ENCODE data around the gene BTBD17. TPM values are rescaled to one million over a fixed set of nuclear protein-coding genes. Genes with fewer than 3 reads are reported as not detected.

The BTBD17 gene
- total and polyA plus RNA-seq, 2 experiments from 2014 or later: 1.9 to 5.0 TPM

DNA sequence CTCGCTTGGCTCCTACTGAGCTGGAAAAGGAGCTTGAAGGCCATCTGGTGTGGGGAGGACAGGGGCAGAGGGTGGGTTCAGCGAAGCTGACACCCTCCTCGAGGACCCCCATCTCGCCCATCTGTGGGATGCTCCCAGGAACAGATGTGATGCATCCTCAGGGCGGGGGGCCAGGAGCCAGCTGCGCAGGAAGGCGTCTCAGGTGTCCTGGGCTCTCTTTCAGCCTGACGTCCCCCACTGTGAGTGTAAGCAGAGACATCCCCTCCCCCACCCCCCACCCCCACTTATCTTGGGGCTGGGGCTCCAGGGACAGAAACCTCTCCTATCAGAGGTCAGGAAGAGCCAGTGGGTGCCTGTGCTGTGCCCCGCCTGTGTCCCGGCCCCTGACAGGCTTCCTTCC, 19.4 kb downstream of the BTBD17 start:
- H3K4me1 ChIP-seq (ENCODE audit: insufficient read depth): no peaks in the 10 kb centered on the region
- H3K4me3 ChIP-seq: no peak overlapping the region
- DNase-seq (ENCODE audit: low spot score) (no peak), ATAC-seq (peak; percentile 18)
- H2AFZ ChIP-seq: no peak overlapping the region
- no peaks in the 10 kb centered on the region for H3K36me3 ChIP-seq (ENCODE audit: insufficient read depth)
- no peak overlapping the region for H3K4me3 Mint-ChIP-seq
- no peaks in the 10 kb centered on the region for H3K36me3 Mint-ChIP-seq (ENCODE audit: low read depth)
- no peaks in the 10 kb centered on the region for H3K79me2 ChIP-seq (replicated peaks; ENCODE audit: insufficient read depth)
- H3K27ac ChIP-seq (ENCODE audit: low read depth): no peak overlapping the region
- H3K4me1 Mint-ChIP-seq: peaks cover 7% of the 10 kb centered on the region; the same call in 2 of the 3 replicates
- H4K20me1 ChIP-seq (replicated peaks; ENCODE audit: insufficient read depth): no peaks in the 10 kb centered on the region
- no peak overlapping the region for H3K27ac Mint-ChIP-seq
- peaks cover 7% of the 10 kb centered on the region for H3K27me3 Mint-ChIP-seq (ENCODE audit: insufficient read depth, low read depth, poor library complexity)
- no peaks in the 10 kb centered on the region for H3K9me2 ChIP-seq (ENCODE audit: insufficient read depth)
- no peaks in the 10 kb centered on the region for H3K9me3 Mint-ChIP-seq
- H3F3A ChIP-seq (replicated peaks; ENCODE audit: low read depth): no peaks in the 10 kb centered on the region
- TF ChIP-seq JUNB (IDR thresholded peaks at IDR 0.05; ENCODE audit: unreplicated experiment) (no peak), CREB1 (CRISPR knock-in tag; IDR thresholded peaks at IDR 0.05; ENCODE audit: low read depth) (no peak), POLR2AphosphoS5 (IDR thresholded peaks at IDR 0.05; ENCODE audit: low read depth) (no peak), ZNF114 (CRISPR knock-in tag; IDR thresholded peaks at IDR 0.05) (no peak), STAT1 (IDR thresholded peaks at IDR 0.05; ENCODE audit: unreplicated experiment) (no peak), NANOG (IDR thresholded peaks at IDR 0.05; ENCODE audit: borderline replicate concordance) (no peak), ZNF331 (CRISPR knock-in tag; IDR thresholded peaks at IDR 0.05; ENCODE audit: low read depth) (no peak), EZH2 (IDR thresholded peaks at IDR 0.05; ENCODE audit: low read depth, unreplicated experiment) (no peak), EZH2phosphoT487 (IDR thresholded peaks at IDR 0.05; ENCODE audit: unreplicated experiment) (no peak)
- TF ChIP-seq, protein P1, sequence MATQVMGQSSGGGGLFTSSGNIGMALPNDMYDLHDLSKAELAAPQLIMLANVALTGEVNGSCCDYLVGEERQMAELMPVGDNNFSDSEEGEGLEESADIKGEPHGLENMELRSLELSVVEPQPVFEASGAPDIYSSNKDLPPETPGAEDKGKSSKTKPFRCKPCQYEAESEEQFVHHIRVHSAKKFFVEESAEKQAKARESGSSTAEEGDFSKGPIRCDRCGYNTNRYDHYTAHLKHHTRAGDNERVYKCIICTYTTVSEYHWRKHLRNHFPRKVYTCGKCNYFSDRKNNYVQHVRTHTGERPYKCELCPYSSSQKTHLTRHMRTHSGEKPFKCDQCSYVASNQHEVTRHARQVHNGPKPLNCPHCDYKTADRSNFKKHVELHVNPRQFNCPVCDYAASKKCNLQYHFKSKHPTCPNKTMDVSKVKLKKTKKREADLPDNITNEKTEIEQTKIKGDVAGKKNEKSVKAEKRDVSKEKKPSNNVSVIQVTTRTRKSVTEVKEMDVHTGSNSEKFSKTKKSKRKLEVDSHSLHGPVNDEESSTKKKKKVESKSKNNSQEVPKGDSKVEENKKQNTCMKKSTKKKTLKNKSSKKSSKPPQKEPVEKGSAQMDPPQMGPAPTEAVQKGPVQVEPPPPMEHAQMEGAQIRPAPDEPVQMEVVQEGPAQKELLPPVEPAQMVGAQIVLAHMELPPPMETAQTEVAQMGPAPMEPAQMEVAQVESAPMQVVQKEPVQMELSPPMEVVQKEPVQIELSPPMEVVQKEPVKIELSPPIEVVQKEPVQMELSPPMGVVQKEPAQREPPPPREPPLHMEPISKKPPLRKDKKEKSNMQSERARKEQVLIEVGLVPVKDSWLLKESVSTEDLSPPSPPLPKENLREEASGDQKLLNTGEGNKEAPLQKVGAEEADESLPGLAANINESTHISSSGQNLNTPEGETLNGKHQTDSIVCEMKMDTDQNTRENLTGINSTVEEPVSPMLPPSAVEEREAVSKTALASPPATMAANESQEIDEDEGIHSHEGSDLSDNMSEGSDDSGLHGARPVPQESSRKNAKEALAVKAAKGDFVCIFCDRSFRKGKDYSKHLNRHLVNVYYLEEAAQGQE (IDR thresholded peaks at IDR 0.05; ENCODE audit: unreplicated experiment): no peak
- TF ChIP-seq, protein P2, sequence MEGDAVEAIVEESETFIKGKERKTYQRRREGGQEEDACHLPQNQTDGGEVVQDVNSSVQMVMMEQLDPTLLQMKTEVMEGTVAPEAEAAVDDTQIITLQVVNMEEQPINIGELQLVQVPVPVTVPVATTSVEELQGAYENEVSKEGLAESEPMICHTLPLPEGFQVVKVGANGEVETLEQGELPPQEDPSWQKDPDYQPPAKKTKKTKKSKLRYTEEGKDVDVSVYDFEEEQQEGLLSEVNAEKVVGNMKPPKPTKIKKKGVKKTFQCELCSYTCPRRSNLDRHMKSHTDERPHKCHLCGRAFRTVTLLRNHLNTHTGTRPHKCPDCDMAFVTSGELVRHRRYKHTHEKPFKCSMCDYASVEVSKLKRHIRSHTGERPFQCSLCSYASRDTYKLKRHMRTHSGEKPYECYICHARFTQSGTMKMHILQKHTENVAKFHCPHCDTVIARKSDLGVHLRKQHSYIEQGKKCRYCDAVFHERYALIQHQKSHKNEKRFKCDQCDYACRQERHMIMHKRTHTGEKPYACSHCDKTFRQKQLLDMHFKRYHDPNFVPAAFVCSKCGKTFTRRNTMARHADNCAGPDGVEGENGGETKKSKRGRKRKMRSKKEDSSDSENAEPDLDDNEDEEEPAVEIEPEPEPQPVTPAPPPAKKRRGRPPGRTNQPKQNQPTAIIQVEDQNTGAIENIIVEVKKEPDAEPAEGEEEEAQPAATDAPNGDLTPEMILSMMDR (conservative IDR thresholded peaks at IDR 0.05; ENCODE audit: low read depth in 2 of 2): no peak
- TF ChIP-seq, protein P3, sequence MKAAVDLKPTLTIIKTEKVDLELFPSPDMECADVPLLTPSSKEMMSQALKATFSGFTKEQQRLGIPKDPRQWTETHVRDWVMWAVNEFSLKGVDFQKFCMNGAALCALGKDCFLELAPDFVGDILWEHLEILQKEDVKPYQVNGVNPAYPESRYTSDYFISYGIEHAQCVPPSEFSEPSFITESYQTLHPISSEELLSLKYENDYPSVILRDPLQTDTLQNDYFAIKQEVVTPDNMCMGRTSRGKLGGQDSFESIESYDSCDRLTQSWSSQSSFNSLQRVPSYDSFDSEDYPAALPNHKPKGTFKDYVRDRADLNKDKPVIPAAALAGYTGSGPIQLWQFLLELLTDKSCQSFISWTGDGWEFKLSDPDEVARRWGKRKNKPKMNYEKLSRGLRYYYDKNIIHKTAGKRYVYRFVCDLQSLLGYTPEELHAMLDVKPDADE (IDR thresholded peaks at IDR 0.05): no peak
- TF ChIP-seq, protein P4, sequence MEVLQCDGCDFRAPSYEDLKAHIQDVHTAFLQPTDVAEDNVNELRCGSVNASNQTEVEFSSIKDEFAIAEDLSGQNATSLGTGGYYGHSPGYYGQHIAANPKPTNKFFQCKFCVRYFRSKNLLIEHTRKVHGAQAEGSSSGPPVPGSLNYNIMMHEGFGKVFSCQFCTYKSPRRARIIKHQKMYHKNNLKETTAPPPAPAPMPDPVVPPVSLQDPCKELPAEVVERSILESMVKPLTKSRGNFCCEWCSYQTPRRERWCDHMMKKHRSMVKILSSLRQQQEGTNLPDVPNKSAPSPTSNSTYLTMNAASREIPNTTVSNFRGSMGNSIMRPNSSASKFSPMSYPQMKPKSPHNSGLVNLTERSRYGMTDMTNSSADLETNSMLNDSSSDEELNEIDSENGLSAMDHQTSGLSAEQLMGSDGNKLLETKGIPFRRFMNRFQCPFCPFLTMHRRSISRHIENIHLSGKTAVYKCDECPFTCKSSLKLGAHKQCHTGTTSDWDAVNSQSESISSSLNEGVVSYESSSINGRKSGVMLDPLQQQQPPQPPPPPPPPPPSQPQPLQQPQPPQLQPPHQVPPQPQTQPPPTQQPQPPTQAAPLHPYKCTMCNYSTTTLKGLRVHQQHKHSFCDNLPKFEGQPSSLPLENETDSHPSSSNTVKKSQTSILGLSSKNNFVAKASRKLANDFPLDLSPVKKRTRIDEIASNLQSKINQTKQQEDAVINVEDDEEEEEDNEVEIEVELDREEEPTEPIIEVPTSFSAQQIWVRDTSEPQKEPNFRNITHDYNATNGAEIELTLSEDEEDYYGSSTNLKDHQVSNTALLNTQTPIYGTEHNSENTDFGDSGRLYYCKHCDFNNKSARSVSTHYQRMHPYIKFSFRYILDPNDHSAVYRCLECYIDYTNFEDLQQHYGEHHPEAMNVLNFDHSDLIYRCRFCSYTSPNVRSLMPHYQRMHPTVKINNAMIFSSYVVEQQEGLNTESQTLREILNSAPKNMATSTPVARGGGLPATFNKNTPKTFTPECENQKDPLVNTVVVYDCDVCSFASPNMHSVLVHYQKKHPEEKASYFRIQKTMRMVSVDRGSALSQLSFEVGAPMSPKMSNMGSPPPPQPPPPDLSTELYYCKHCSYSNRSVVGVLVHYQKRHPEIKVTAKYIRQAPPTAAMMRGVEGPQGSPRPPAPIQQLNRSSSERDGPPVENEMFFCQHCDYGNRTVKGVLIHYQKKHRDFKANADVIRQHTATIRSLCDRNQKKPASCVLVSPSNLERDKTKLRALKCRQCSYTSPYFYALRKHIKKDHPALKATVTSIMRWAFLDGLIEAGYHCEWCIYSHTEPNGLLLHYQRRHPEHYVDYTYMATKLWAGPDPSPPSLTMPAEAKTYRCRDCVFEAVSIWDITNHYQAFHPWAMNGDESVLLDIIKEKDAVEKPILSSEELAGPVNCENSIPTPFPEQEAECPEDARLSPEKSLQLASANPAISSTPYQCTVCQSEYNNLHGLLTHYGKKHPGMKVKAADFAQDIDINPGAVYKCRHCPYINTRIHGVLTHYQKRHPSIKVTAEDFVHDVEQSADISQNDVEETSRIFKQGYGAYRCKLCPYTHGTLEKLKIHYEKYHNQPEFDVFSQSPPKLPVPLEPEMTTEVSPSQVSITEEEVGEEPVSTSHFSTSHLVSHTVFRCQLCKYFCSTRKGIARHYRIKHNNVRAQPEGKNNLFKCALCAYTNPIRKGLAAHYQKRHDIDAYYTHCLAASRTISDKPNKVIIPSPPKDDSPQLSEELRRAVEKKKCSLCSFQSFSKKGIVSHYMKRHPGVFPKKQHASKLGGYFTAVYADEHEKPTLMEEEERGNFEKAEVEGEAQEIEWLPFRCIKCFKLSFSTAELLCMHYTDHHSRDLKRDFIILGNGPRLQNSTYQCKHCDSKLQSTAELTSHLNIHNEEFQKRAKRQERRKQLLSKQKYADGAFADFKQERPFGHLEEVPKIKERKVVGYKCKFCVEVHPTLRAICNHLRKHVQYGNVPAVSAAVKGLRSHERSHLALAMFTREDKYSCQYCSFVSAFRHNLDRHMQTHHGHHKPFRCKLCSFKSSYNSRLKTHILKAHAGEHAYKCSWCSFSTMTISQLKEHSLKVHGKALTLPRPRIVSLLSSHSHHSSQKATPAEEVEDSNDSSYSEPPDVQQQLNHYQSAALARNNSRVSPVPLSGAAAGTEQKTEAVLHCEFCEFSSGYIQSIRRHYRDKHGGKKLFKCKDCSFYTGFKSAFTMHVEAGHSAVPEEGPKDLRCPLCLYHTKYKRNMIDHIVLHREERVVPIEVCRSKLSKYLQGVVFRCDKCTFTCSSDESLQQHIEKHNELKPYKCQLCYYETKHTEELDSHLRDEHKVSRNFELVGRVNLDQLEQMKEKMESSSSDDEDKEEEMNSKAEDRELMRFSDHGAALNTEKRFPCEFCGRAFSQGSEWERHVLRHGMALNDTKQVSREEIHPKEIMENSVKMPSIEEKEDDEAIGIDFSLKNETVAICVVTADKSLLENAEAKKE (CRISPR knock-in tag; IDR thresholded peaks at IDR 0.05): no peak
- H3K27me3 ChIP-seq (ENCODE audit: insufficient read depth): no peaks in the 10 kb centered on the region
- no peak overlapping the region for H3K4me2 ChIP-seq

Data from GM23338 (cell line).